Effector memory CD4-positive, alpha-beta T cell (primary cell): ENCODE results near the gene COMMD8.

Source experiments
- DNase-seq, 3 donors: peaks; one replicate each; pipeline ENCODE4 v3.0.0-alpha.2; 2020
- H3K27ac ChIP-seq: 2 replicates; pipeline ENCODE4 v1.7.0; 2013; ENCODE audit warnings: mild to moderate bottlenecking, low read length, moderate library complexity; ENCODE audit not compliant: insufficient read depth, poor library complexity, severe bottlenecking
- H3K27me3 ChIP-seq: replicated peaks from 2 replicates; pipeline ENCODE4 v1.7.0; 2013; ENCODE audit warnings: mild to moderate bottlenecking, low read length; ENCODE audit not compliant: insufficient read depth, control insufficient read depth, poor library complexity, severe bottlenecking
- H3K36me3 ChIP-seq: 2 replicates; pipeline ENCODE4 v1.7.0; 2013; ENCODE audit warnings: mild to moderate bottlenecking, low read length, moderate library complexity; ENCODE audit not compliant: control insufficient read depth, insufficient read depth
- H3K4me1 ChIP-seq: 2 replicates; pipeline ENCODE4 v1.7.0; 2013; ENCODE audit warnings: low read length, mild to moderate bottlenecking; ENCODE audit not compliant: control insufficient read depth, insufficient read depth, poor library complexity, severe bottlenecking
- H3K4me3 ChIP-seq: 2 replicates; pipeline ENCODE4 v1.7.0; 2013; ENCODE audit warnings: low read length, low read depth, mild to moderate bottlenecking; ENCODE audit not compliant: insufficient read depth, poor library complexity, severe bottlenecking
- H3K9me3 ChIP-seq: 2 replicates; pipeline ENCODE4 v1.7.0; 2013; ENCODE audit warnings: mild to moderate bottlenecking, low read length, moderate library complexity; ENCODE audit not compliant: control insufficient read depth
- total RNA-seq, 3 donors: gene quantifications; one replicate each; lab custom pipeline; 2026; lab: John Stamatoyannopoulos, UW

Gene COMMD8
- 7.4 to 14.0 (median 9.6) reads per million in 3 donors for total RNA-seq

- Histone ChIP-seq H3K27me3 (no peaks in the 10 kb centered on the region), H3K9me3 (no peaks in the 10 kb centered on the region), H3K27ac (peak within 1 kb of the TSS; percentile 67), H3K4me1 (peaks cover 7% of the 10 kb centered on the region), H3K4me3 (peak within 1 kb of the TSS; percentile 65), H3K36me3 (no peaks in the 10 kb centered on the region)
- DNase-seq = peak; percentile 95 to 98 (median 96)
Observed at GRCh38 chr4:47463235-47463956, at the start of gene COMMD8. Gene COMMD8, minus strand, starts transcription at chr4:47463702. Its CDS starts 51 bp downstream, at chr4:47463651.

GRCh38 chr4:47510506-47511143, 47.1 kb upstream of the COMMD8 start:
- Histone ChIP-seq H3K9me3 (no peaks in the 10 kb centered on the region), H3K27ac (no peak overlapping the region), H3K4me1 (no peaks in the 10 kb centered on the region), H3K27me3 (no peaks in the 10 kb centered on the region), H3K36me3 (no peaks in the 10 kb centered on the region), H3K4me3 (no peak overlapping the region)
- DNase-seq = no peak

GRCh38 chr4:47505666-47506065, 42.2 kb upstream of the COMMD8 start:
- no peaks in the 10 kb centered on the region for H3K27me3 ChIP-seq
- H3K4me3 ChIP-seq = no peak overlapping the region
- no peaks in the 10 kb centered on the region for H3K9me3 ChIP-seq
- no peak for DNase-seq
- H3K36me3 ChIP-seq = no peaks in the 10 kb centered on the region
- no peaks in the 10 kb centered on the region for H3K4me1 ChIP-seq
- H3K27ac ChIP-seq = no peak overlapping the region

- Histone ChIP-seq H3K4me1 (no peaks in the 10 kb centered on the region), H3K36me3 (no peaks in the 10 kb centered on the region), H3K4me3 (no peak overlapping the region), H3K9me3 (no peaks in the 10 kb centered on the region), H3K27ac (no peak overlapping the region), H3K27me3 (no peaks in the 10 kb centered on the region)
- no peak for DNase-seq
Observed at GRCh38 chr4:47505147-47505546, 41.6 kb upstream of the COMMD8 start.

- Histone ChIP-seq H3K27ac (no peak overlapping the region), H3K27me3 (no peaks in the 10 kb centered on the region), H3K36me3 (no peaks in the 10 kb centered on the region), H3K4me1 (no peaks in the 10 kb centered on the region), H3K4me3 (no peak overlapping the region), H3K9me3 (no peaks in the 10 kb centered on the region)
- no peak for DNase-seq
Observed at GRCh38 chr4:47500776-47501175, 37.3 kb upstream of the COMMD8 start.

GRCh38 chr4:47499700-47500099, 36.2 kb upstream of the COMMD8 start:
- H3K4me3 ChIP-seq = no peak overlapping the region
- no peaks in the 10 kb centered on the region for H3K9me3 ChIP-seq
- H3K27ac ChIP-seq = no peak overlapping the region
- H3K36me3 ChIP-seq = no peaks in the 10 kb centered on the region
- no peaks in the 10 kb centered on the region for H3K27me3 ChIP-seq
- no peak for DNase-seq
- no peaks in the 10 kb centered on the region for H3K4me1 ChIP-seq

- H3K27ac ChIP-seq = no peak overlapping the region
- H3K4me3 ChIP-seq = no peak overlapping the region
Observed at GRCh38 chr4:47498899-47499298, 35.4 kb upstream of the COMMD8 start.

GRCh38 chr4:47494124-47494430, 30.6 kb upstream of the COMMD8 start:
- Histone ChIP-seq H3K9me3 (no peaks in the 10 kb centered on the region), H3K4me1 (no peaks in the 10 kb centered on the region), H3K4me3 (no peak overlapping the region), H3K36me3 (no peaks in the 10 kb centered on the region), H3K27me3 (no peaks in the 10 kb centered on the region), H3K27ac (no peak overlapping the region)
- no peak for DNase-seq

More at GRCh38 chr4:47498899-47499298, 35.4 kb upstream of the COMMD8 start:
- Histone ChIP-seq H3K4me1 (no peaks in the 10 kb centered on the region), H3K27me3 (no peaks in the 10 kb centered on the region), H3K36me3 (no peaks in the 10 kb centered on the region), H3K9me3 (no peaks in the 10 kb centered on the region)
- no peak for DNase-seq

- H3K4me3 ChIP-seq = no peak overlapping the region
- H3K27me3 ChIP-seq = no peaks in the 10 kb centered on the region
- no peak overlapping the region for H3K27ac ChIP-seq
- DNase-seq = no peak
- H3K36me3 ChIP-seq = no peaks in the 10 kb centered on the region
- no peaks in the 10 kb centered on the region for H3K4me1 ChIP-seq
- no peaks in the 10 kb centered on the region for H3K9me3 ChIP-seq
Observed at GRCh38 chr4:47493238-47494123, 30.0 kb upstream of the COMMD8 start.

- Histone ChIP-seq H3K27me3 (no peaks in the 10 kb centered on the region), H3K27ac (no peak overlapping the region), H3K9me3 (no peaks in the 10 kb centered on the region), H3K4me1 (peaks cover 4% of the 10 kb centered on the region), H3K36me3 (no peaks in the 10 kb centered on the region), H3K4me3 (no peak overlapping the region)
- peak in 1 of 3 donors; percentile 1 for DNase-seq
Observed at GRCh38 chr4:47490550-47490949, 27.0 kb upstream of the COMMD8 start.
